Hematopoietic multipotent progenitor cell treated with erythropoietin and hydrocortisone succinate and interleukin-3 and kit ligand, for 8 days (in vitro differentiated cells): ENCODE results near the gene KLRG1.
A peak's percentile ranks its signal among the peaks of the same experiment; 100 is the strongest.

ENCODE experiments used
- DNase-seq: peaks from one replicate; pipeline ENCODE4 v3.0.0-alpha.2; 2015

The KLRG1 gene

GRCh38 chr12:8989413-8989812 is at the start of gene KLRG1:
Gene KLRG1 (plus strand): TSS chr12:8989546. CDS start chr12:8989636, 90 bp downstream.
- DNase-seq = no peak

DNA sequence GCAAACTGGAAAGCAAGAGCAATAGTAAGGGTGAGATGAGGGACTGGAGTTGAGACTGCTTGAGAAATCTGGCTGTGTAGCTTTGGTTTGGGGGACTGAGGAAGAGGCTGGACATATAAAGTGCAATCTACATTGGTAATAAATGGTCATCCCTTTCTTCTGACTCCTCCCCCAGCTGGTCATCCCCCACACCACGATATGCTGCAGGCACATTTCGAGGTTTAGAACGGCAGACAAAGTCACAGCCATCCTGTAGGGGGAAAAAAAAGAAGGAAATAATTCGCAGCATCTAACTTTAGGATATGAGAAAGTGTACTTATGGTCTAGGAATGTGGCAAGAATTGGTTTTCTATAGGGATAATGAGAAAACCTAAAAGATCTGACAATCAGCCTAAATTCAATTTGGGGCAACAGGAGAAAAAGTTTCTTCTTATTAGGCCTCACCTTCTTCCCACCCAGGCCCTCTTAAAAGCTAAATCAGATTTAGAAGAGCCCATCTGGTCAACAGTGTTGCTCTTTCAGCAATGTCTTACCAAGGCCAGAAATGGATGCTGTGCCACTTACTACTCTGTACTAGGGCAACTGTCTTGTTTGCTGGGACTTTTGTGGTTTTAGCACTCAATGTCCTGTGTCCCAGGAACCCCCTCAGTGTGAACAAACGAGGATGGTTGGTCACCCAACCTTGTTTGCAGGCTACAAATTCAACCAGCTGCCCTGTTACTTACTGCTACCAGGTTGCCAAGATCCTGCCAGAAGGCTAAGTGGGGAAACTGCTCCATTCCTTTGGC is 47.5 kb upstream of the KLRG1 start:
- no peak for DNase-seq

DNA sequence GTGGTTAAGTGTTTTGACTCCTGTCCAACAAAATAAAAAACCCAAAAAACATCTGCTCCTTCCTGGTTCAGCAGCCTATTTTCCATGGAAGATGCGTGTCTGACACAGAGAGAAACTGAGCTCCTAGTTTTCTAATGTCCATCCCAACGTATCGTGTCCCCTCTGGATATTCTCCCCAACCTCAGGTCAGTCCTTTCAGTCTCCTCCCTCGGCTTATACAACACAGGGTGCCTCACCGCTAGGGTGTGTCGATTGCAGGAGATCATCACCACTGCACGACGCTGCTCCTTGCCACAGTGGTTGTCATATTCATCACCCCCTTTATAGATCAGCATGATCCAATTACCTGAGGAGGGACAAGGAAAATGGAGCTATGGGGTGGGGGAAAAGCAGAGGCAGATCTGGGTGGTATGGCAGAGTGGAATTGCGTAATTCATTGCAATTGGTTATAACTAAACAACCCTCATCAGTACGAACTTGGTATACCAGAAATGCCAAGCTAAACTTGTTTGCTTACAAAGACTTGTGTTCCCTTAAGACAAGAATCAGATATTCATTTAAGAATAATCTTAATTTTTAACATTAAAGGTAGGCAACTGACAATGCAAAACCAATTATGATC is 45.7 kb upstream of the KLRG1 start:
- DNase-seq = no peak

DNA sequence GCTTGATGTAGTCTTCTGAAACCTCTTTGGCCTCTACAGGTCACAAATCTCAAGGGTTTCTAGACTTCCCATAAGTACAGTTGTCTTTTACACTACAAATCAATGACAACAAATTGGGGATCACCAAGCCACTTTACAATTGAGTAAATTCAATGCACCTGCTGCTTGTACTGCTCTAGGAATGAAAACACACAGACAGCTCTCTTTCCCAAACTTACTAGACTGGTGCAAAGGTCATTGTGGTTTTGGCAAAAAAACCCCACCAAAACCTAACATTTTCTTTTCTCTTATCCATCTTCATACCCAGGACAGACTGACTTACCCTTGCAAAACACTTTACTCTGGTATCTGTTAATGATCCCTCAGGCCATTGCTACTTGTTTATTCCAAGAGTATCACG is 42.6 kb upstream of the KLRG1 start:
- no peak for DNase-seq

DNA sequence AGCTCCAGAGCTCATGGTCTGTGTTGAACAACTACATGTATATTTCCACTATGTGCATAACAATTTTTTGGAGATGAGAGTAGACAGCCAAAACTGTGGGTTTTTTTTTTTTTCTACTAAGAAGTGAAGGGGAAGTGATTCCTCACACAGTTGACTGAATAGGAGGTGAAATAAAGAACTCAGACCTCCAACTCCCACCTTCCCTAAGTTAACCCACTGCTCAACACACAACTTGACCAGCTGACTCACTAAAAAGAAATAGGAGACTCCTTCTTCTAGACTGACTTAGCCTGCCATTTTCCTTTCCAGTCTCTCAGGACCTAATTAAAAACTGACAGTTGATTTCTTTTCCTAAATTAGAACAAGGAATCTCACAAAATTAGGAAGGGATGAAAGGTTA is 41.6 kb upstream of the KLRG1 start:
- no peak for DNase-seq

GRCh38 chr12:8948701-8949341 is 40.5 kb upstream of the KLRG1 start:
- peak; percentile 57 for DNase-seq

DNA sequence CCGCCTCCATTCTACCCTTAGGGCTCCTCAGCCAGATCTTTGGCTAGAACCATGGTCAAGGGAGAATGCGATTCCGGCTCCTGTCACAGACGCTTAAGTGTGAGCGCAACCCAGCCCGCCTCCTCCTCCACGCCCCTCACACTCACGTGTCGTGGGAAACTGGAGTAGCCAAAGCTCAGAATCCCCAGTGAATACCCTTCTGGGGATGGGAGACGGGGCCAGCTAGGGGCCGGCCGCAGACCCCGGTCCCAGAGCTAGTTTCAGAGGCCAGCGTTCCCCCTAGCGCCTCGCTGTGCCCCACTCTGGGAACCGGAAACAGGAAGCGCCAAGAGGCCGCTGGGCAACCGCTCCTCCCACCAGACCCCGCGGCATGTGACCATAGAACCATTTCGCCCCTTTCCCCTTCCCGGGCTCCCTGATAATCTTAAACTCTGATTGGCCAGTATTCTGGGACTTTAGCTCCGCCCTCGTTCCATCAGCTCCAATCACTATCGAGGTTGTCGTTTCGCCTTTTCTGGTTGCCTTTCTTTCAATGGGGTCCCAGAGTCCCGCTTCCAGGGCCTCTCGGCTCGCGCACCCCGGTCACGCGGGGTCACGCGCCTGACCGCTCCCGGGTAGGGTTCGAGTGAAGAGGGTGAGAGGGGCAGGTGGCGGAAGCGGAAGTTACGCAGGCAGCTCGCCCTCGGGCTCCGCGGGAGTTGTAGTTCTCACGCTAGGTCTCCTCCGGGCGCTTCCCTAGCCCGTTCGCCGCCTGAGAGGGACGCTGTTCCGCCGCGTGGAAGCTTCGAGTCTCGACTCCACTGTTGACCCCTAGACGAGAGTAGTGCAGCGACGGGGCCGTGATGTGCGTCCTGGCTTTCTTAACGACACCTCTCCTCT is 39.8 kb upstream of the KLRG1 start, which contains the start of gene M6PR:
Gene M6PR, minus strand, starts transcription at position 304 of the 879 bp plus-strand sequence. CDS start 3,241 bp downstream, outside the sequence.
- DNase-seq = peak; percentile 99

DNA sequence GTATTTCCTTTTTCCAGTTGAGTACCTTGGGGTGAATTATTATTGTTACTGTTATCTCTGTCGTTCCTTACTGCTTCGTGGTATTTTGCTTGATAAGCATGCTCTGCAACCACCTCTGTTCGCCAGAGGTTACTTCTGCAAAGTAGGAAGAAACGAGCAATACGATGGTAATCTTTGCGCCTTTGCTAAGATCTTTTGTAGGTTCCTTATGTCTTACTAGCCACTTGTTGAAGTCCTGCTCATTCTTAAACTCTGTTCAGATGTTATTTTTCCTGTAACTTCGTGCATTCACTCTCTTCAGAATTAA is 39.2 kb upstream of the KLRG1 start:
- DNase-seq = no peak

- peak; percentile 49 for DNase-seq
Observed at GRCh38 chr12:8950702-8951478, 38.5 kb upstream of the KLRG1 start.

GRCh38 chr12:8951744-8952143 is 37.6 kb upstream of the KLRG1 start:
- no peak for DNase-seq

GRCh38 chr12:8953773-8954402 is 35.5 kb upstream of the KLRG1 start:
- peak; percentile 18 for DNase-seq

DNA sequence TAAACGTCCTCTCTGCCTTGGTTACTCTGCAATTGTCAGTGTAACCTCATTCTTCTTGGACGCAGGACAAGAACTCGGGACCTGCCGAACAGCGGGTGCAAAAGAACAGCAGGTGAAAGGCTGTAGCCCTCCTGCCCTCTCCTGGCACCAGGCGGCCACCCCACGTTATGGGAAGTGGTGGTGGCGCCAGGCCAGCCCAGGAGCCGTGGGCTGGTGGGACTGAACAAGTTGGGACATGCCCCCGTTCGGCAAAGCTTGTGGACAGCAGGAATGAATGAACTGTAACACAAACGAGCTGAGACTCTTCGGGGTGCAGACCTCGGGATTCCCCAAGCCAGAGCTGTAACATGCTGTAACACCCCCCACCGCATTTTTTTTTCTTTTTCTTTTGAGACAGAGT is 33.3 kb upstream of the KLRG1 start:
- no peak for DNase-seq

GRCh38 chr12:8956772-8957171 is 32.6 kb upstream of the KLRG1 start:
- DNase-seq = no peak

DNA sequence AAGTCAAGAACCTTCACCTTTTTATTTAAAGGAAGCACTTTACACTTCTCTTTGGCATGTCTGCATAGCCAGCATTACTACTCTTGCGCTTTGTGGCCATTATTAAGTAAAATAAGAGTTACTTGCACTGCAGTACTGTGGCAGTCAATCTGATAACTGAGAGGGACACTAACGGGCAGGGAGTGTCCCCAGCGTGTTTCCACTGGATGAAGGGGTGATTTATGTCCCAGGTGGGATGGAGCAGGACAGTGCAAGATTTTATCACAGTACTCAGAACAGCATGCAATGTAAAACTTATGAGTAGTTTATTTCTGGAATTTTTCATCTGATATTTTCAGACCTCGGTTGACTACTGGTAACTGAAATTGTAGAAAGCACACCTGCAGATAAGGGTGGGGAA is 31.8 kb upstream of the KLRG1 start:
- DNase-seq = no peak

DNA sequence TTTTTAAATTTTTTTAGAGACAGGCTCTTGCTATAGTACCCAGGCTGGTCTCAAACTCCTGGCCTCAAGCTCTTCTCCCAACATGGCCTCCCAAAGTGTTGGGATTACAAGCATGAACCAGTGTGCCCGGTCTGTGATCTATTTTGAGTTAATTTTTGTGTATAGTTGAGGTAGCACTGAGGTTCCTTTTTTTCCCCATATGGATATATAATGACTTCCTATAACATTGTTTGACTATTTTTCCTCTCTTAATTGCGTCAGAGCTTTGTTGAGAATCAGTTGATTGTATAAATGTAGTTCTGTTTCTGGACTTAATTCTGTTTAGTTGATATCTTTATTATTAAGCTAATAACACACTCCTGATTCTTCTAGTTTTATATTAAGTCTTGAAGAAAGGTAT is 31.3 kb upstream of the KLRG1 start:
- DNase-seq = no peak

GRCh38 chr12:8960176-8960575 is 29.2 kb upstream of the KLRG1 start:
- no peak for DNase-seq

DNA sequence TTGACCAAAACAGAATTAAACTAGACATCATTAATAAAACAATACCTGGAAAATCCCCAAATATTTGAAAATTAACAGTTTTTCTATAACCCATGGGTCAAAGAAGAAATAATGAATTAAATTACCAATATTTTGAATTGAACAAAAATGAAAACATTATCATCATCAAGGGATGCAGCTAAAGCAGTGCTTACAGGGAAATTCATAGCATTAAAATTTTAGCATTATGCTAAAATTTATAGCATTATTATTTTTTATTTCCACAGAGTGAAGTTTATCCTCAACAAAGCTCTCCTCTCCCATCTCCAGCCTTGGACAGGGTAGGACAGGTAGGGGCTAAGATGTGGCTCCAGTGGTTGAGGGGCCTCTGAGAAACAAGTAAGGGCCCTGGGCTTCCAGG is 20.6 kb upstream of the KLRG1 start:
- DNase-seq = no peak

DNA sequence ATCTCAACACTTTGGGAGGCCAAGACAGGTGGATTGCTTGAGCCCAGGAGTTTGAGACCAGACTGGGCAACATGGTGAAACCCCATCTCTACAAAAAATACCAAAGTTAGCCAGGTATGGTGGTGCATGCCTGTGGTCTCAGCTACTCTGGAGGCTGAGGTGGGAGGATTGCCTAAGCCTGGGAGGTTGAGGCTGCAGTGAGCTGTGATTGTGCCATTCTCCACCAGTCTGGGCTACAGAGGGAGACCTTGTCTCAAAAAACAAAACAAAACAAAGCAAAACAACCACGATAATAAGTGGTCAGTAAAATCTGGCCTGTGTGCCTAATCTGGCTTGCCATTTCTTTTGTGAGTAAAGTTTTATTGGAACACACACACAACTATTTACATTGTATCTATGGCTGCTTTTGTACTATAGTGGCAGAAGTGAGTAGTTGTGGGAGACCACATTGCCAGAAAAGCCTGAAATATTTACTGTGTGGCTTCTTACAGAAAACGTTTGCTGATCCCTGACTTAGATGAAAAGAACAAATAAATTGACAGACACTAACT is 19.4 kb upstream of the KLRG1 start:
- no peak for DNase-seq

DNA sequence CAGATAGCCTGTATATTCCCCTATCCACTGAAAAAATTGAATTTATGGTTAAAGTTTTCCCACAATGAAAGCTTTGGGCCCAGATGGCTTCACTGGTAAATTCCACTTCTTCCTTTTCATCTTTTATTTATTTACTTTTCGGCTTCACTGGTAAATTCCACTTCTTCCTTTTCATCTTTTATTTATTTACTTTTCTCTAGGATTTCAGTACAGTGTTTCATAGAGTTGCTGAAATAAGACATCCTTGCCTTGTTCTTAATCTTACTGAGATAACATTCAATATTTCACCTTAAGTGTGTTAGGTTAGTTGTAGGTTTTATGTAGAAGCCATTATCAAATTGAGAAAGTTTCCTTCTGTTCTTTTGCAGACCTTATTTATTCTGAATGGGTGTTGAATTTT is 18.9 kb upstream of the KLRG1 start:
- no peak for DNase-seq

GRCh38 chr12:8980137-8980536 is 9.2 kb upstream of the KLRG1 start:
- no peak for DNase-seq

GRCh38 chr12:8985213-8985754 is 4.1 kb upstream of the KLRG1 start:
- no peak for DNase-seq
